Measurements from ENCODE around the gene CUTA. TPM values are rescaled to one million over a fixed set of nuclear protein-coding genes. Genes with fewer than 3 reads are reported as not detected.
A peak's percentile ranks its signal among the peaks of the same experiment; 100 is the strongest.

CUTA gene
- total and polyA plus RNA-seq, 2 of the 13 experiments (the other 11 are each of a cell fraction or from before 2014, with no cell fraction given) = 170 to 180 TPM

DNA sequence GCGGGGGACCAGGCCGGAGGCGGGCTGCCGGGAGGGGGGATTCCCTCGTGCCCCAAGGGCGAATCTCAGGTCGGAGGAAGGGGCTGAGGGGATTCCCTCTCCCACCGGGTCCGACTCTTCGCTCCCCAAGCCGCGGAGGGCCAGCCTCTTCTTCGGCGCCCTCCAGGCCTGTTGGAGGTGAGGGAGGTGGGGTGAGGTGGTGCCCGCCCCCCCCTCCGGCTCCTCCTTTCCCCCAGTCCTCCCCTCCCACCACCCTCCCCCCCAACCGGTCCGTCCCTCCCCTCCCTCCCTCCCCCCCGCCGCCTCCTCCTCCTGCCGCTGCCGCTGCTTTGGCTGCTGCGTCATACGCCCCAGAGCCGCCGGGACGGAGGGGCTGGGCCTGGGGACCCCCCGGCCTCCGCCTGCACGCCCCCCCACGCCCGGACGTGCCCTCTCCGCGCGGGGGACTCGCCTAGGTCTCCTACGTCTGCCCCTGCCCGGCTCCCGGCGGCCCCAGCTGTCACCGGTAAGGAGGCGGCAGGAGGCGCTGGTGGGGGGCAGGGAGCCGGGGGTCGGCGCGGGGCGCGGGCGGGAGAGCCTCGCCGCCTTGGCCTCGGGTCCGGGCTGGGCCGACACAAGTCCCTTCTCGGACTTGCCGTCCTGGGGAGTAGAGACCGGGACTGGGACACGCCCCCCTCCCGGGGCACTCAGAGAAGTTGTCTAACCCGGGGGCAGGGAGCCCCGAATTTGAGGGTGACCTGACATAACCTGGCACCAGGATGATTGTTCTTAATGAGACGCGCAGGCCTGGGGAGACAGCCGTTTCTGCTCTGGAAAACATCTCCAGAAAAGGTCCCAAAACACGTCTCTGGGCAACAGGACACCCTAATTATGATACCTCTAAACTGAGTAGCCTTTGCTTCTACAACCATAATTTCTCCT is 6.9 kb downstream of the CUTA start, which contains the start of gene PHF1 (continued):
- TF ChIP-seq FOXA1 (IDR thresholded peaks at IDR 0.05) (no peak), FOXA1 (CRISPR knock-in tag; IDR thresholded peaks at IDR 0.05) (no peak), ZNF547 (CRISPR knock-in tag; IDR thresholded peaks at IDR 0.05) (no peak), ZNF10 (CRISPR knock-in tag; IDR thresholded peaks at IDR 0.05; ENCODE audit: borderline replicate concordance, low read depth) (no peak), ZBTB7B (CRISPR knock-in tag; IDR thresholded peaks at IDR 0.05) (peak; percentile 18), ZNF18 (CRISPR knock-in tag; IDR thresholded peaks at IDR 0.05; ENCODE audit: insufficient replicate concordance) (peak; percentile 82), ZIK1 (CRISPR knock-in tag; IDR thresholded peaks at IDR 0.05; ENCODE audit: borderline replicate concordance, low read depth) (no peak), SP5 (CRISPR knock-in tag; IDR thresholded peaks at IDR 0.05; ENCODE audit: borderline replicate concordance, low read depth) (peak; percentile 31; the same call in 1 of the 2 replicates), ZNF484 (CRISPR knock-in tag; IDR thresholded peaks at IDR 0.05; ENCODE audit: borderline replicate concordance, low read depth) (no peak), CREB1 (IDR thresholded peaks at IDR 0.05) (no peak), CREB1 (CRISPR knock-in tag; IDR thresholded peaks at IDR 0.05) (no peak), AGO2 (optimal IDR thresholded peaks at IDR 0.05; ENCODE audit: low read depth, low read length) (no peak), IKZF4 (CRISPR knock-in tag; IDR thresholded peaks at IDR 0.05; ENCODE audit: borderline replicate concordance, low read depth, not compliant biosample characterization) (peak; percentile 17), FIP1L1 (IDR thresholded peaks at IDR 0.05; ENCODE audit: borderline replicate concordance, insufficient read depth, low read depth, low read length) (no peak), ZNF335 (CRISPR knock-in tag; IDR thresholded peaks at IDR 0.05) (no peak), KDM6A (CRISPR knock-in tag; IDR thresholded peaks at IDR 0.05; ENCODE audit: low read depth) (no peak)
- TF ChIP-seq, protein P1, sequence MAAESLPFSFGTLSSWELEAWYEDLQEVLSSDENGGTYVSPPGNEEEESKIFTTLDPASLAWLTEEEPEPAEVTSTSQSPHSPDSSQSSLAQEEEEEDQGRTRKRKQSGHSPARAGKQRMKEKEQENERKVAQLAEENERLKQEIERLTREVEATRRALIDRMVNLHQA (CRISPR knock-in tag; IDR thresholded peaks at IDR 0.05) = no peak
- TF ChIP-seq, protein P2, sequence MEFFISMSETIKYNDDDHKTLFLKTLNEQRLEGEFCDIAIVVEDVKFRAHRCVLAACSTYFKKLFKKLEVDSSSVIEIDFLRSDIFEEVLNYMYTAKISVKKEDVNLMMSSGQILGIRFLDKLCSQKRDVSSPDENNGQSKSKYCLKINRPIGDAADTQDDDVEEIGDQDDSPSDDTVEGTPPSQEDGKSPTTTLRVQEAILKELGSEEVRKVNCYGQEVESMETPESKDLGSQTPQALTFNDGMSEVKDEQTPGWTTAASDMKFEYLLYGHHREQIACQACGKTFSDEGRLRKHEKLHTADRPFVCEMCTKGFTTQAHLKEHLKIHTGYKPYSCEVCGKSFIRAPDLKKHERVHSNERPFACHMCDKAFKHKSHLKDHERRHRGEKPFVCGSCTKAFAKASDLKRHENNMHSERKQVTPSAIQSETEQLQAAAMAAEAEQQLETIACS (CRISPR knock-in tag; IDR thresholded peaks at IDR 0.05) = no peak
- TF ChIP-seq, protein P3, sequence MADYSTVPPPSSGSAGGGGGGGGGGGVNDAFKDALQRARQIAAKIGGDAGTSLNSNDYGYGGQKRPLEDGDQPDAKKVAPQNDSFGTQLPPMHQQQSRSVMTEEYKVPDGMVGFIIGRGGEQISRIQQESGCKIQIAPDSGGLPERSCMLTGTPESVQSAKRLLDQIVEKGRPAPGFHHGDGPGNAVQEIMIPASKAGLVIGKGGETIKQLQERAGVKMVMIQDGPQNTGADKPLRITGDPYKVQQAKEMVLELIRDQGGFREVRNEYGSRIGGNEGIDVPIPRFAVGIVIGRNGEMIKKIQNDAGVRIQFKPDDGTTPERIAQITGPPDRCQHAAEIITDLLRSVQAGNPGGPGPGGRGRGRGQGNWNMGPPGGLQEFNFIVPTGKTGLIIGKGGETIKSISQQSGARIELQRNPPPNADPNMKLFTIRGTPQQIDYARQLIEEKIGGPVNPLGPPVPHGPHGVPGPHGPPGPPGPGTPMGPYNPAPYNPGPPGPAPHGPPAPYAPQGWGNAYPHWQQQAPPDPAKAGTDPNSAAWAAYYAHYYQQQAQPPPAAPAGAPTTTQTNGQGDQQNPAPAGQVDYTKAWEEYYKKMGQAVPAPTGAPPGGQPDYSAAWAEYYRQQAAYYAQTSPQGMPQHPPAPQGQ (CRISPR knock-in tag; IDR thresholded peaks at IDR 0.05; ENCODE audit: borderline replicate concordance) = no peak
- TF ChIP-seq, protein P4, sequence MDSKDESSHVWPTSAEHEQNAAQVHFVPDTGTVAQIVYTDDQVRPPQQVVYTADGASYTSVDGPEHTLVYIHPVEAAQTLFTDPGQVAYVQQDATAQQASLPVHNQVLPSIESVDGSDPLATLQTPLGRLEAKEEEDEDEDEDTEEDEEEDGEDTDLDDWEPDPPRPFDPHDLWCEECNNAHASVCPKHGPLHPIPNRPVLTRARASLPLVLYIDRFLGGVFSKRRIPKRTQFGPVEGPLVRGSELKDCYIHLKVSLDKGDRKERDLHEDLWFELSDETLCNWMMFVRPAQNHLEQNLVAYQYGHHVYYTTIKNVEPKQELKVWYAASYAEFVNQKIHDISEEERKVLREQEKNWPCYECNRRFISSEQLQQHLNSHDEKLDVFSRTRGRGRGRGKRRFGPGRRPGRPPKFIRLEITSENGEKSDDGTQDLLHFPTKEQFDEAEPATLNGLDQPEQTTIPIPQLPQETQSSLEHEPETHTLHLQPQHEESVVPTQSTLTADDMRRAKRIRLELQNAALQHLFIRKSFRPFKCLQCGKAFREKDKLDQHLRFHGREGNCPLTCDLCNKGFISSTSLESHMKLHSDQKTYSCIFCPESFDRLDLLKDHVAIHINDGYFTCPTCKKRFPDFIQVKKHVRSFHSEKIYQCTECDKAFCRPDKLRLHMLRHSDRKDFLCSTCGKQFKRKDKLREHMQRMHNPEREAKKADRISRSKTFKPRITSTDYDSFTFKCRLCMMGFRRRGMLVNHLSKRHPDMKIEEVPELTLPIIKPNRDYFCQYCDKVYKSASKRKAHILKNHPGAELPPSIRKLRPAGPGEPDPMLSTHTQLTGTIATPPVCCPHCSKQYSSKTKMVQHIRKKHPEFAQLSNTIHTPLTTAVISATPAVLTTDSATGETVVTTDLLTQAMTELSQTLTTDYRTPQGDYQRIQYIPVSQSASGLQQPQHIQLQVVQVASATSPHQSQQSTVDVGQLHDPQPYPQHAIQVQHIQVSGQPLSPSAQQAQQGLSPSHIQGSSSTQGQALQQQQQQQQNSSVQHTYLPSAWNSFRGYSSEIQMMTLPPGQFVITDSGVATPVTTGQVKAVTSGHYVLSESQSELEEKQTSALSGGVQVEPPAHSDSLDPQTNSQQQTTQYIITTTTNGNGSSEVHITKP (CRISPR knock-in tag; IDR thresholded peaks at IDR 0.05; ENCODE audit: low read depth) = peak; percentile 90; the same call in 1 of the 2 replicates

Measured in HepG2 (cell line).